ENCODE measurements around the gene PRPF40A.

GRCh38 chr2:152638056-152638455, 79.2 kb downstream of the PRPF40A start:
- TF ChIP-seq POLR2A (IDR thresholded peaks at IDR 0.05; ENCODE audit: low read length) (no peak), GATA1 (IDR thresholded peaks at IDR 0.05; ENCODE audit: low read depth, low read length) (no peak)

Measured in erythroblast (primary cell).